OCI-LY1 (cell line): ENCODE results near the gene C11orf91.

ENCODE experiments used
- CTCF ChIP-seq: fragments of 200-600 bp; sonication (generic), shearing (Covaris generic); IDR thresholded peaks from 2 replicates; pipeline ENCODE4 v1.5.1; 2017; ENCODE audit warnings: mild to moderate bottlenecking, antibody characterized with exemption, low read length, moderate library complexity, mixed read lengths
- EZH2 ChIP-seq: fragments of 200-600 bp; sonication (generic), shearing (Covaris generic); IDR thresholded peaks from 2 replicates; pipeline ENCODE4 v1.8.0; 2017; ENCODE audit warnings: borderline replicate concordance, mixed run types, mild to moderate bottlenecking, antibody characterized with exemption, low read length, moderate library complexity, mixed read lengths

GRCh38 chr11:33747979-33748378 lies 47.4 kb upstream of the C11orf91 start:
- TF ChIP-seq CTCF (no peak), EZH2 (no peak)
